Activated T-cell treated with anti-CD3 and anti-CD28 coated beads for 48 hours (primary cell): Measurements from ENCODE around the gene NAV3.
A peak's percentile ranks its signal among the peaks of the same experiment; 100 is the strongest.

Source experiments
- DNase-seq: peaks from one replicate; pipeline ENCODE4 v3.0.0-alpha.2; 2020; ENCODE audit warnings: low read depth

The NAV3 gene

DNA sequence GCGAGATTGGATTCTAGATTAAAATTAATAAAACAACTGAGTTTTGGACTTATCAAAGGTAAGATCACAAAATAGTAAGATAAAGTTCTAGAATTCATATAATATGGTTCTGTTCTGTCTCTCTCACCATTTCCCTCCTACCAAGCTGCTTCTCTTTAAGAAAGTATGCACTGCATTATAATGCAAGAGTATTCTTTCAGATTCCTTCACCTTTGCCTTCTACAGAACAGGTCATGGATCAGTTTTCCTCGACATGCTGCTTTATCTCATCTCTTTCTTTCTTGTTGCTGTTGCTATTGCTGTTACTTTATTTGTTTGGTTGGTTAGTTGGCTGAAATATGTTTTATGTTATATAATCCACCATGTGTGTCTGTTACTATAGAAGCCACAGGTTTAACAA is 357.0 kb downstream of the NAV3 start:
- no peak for DNase-seq

DNA sequence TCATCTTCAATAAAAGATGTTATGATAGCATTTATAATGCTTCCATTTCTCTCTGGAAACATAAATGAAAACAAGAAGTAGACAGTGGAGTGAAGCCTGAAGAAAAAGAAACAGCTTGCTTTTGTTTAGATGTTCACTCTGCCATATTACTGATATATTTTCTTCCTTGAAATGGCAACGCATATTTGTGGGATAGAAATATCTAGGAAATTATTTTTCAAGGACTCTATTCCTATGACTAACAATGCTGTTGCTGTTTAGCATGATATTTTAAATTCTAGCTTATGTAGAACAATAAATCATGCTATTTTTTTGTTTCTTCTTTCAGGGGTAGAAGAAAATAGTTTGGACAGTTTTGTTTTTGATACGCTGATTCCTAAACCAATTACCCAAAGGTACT is 359.0 kb downstream of the NAV3 start:
- DNase-seq, result no peak

DNA sequence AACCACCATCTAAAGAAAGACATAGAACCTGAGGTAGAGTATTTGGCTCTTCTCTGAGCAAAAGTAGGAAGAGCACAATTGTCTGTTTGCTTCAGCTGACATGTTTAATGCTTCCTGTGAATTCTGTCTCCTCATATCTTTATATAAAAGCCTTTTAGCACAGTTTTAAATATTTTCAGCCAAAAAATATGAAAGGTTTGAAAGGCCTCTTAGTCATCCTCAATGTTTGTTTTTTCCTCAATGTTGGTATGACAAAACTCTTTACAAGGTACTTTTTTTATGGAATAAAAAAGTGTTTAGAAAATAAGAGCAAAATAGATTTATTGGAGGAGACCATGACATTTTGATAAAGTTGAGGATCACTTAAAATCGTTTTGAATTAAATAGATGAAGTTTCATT is 360.9 kb downstream of the NAV3 start:
- no peak for DNase-seq

DNA sequence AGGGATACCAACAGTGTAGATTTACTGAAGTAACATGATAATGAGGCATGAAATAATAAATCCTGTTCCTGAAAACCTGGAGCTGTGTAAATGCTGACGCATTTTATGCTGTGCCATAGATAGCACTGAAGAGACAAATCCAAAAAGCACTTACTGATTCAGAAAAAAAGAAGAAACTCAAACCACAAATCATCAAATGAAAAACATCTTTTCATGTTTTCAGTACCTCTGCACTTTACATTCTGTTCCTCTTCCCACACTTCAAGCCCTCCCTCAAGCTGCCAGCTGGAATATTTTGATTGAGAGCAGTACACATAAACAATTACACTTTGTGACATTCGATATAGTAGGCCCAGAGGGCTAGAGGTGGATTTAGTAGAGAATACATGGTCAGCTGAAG is 362.3 kb downstream of the NAV3 start:
- DNase-seq, result no peak

DNA sequence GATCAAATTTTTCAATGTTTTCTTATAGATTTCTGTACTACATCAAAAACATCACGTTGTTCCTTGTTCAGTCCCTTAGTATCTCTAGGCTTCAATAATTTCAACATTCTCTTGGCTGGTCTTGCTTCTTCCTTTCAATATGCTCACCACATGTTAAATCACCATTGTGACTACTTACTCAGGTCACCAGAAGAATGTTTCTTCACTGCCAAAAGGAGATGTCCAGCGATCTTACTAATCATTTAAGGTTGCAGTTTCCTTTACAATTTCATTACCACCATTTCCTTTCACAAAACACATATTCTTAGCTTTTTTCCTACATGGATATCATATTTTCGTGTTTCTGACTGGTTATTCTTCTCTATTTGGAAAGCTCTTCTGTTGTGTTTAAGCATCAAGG is 363.8 kb downstream of the NAV3 start:
- DNase-seq, result no peak

DNA sequence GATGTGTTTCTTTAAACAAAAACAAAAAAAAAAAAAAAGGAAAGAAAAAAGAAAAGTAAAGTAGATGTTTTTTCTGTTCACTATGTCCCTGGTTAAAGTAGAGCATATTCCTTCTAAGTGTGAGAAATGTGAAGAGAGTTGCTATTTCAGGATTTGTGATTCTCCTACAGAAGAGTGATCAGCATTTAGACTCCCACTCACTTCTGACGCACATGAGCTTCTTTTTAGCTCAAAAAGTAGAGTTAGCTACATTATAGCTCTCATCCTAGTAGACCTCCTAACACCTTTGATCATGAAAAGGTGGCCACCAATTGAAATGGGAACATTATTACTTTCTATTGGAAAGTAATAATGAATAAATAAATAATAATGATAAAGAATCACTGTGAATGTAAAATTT is 368.2 kb downstream of the NAV3 start:
- DNase-seq, result no peak

DNA sequence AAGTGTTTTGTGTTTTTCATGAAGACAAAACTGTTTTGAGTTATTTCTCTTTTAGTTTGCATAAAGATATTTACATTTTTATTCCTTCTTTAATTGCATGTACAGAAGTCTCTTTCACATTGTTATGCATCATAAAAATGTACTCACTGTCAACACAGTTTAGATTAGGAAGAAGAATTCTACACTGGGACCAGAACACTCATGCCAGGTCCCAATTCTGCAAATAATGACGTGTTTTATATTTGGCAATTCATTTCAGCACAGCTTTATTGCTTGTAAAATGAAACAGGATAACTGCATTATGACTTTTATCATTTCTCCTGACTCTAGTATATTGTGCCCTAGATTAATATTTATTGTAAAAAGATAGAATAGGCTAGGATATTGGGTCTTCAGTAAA is 369.2 kb downstream of the NAV3 start:
- DNase-seq, result no peak

DNA sequence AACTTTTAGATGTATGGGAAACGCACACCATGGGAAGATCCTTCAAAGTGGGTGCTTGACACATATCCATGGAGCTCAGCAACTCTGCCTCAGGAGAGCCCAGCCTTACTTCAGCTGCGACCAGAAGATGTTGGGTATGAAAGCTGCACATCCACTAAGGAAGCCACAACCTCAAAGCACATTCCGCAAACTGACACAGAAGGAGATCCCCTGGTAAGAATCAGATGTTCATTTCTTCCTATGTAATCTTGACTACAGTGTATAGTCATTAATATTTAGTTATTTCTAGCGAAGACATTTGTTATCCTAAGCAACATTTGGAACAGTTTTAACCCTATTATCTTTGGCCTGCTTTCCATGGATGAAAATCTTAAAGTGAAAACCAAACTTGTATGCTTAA is 374.2 kb downstream of the NAV3 start:
- no peak for DNase-seq

DNA sequence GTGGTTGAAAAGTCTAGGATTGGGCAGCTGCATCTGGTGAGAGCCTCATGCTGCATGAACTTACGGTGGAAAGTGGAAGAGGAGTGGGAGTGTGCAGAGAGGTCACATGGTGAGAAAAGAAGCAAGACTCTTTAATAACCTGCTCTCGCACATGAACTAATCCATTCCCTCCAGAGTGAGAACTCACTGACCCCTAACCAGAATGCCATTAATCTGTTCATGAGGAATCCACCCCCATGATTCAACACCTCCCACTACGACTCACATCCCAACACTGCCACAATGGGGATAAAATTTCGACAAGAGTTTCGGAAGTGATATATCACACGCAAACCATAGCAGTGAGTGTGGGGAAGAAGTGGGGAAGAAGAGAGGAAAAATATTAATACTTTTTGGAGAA is 377.4 kb downstream of the NAV3 start:
- no peak for DNase-seq

DNA sequence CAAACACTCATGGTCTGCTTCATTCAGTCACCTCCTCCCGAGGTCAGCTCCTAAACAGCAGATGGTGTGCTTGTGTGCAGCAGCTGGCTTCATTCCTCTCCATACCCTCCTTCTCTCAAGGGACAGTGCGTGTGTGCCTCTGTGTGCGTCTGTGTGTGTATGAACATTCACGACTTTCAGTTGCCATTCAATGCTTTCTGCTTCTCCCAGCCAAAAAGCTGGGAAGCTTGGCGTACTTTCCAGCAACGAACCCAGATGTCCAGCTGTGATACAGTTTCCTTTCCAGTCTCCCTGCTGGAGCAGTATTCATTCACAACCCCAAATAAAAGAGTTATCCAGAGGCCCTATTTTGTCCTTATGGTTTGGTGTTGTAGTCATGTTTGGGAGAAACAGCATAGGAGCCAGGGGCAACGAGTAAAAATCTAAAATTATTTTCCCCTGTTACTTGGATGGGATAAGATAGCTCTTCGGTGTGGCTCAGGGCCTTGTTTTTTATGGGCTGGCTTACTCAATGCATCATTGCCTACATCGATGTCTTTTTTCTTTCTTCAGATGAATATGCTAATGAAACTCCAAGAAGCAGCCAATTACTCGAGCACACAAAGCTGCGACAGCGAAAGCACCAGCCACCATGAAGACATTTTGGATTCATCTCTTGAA is 379.3 kb downstream of the NAV3 start:
- no peak for DNase-seq

DNA sequence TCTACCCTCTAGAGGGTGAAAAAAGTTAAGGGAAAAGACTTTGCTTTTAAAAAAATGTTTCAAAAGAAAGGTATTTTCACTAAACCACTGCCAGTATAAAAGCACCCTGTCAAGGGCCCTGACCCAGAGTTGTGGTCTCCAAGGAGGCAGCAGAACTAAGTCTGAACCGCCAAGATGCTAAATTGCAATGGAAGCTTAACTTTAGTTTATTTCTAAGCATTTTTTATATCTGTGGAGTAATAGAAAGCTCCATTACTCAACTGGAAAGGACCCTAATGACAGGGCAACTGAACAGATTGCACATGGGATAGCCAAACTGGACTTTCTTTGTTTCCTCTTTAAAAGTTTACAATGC is 379.8 kb downstream of the NAV3 start:
- DNase-seq, result no peak

DNA sequence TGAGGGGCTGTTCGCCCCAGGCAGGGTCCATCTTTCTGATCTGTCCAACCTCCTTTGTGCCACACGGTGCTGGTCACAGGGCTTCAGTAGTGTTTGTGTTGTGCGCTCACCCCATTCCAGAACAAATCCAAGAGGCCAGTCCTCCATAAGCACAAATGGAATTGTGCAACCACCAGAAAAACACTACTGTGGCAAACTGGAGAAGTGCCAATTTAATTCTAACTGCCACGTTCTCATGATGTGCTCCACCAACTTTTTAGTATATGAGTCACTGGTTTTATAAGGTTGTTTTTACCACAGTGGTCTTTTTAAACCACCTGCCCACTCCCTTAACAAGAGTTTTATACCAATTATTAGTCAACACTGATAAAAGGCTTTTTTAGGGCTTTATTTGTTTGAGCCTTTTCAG is 380.2 kb downstream of the NAV3 start:
- DNase-seq, result no peak

DNA sequence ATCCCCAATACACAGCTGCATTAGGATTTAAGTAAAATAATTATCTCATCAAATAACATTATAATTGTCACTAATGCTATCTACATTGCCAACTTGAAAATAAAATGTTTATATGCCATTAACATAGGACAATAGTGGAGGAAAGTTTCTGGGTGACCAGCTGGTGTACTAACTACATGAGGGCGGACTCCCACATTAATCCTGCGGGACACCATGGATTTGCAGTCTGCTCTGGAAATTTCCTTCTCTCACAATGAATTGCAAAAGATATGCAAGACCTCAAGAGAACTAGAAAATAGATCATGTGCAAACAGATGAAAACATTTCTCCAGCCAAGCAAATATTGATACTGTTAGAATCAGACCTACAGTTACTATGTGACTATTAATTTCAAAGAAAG is 390.1 kb downstream of the NAV3 start:
- DNase-seq, result no peak

DNA sequence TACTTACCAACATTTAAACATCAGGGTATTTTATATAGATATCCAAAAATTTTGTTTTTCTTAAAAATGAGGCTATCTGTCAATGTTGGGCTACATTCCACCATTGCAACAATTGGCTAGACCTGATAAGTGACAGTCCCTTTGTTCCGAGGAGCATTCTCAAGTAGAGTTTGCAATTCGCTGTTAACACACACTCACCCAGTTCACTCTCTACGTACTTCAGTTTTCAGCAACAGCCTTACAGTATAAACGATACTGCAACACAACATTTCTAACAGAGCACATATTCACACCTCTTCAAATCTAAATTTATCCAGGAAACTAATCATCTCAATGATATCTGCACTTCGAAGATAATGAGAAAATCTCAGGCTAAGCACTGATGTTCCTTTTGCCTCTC is 393.5 kb downstream of the NAV3 start:
- no peak for DNase-seq

DNA sequence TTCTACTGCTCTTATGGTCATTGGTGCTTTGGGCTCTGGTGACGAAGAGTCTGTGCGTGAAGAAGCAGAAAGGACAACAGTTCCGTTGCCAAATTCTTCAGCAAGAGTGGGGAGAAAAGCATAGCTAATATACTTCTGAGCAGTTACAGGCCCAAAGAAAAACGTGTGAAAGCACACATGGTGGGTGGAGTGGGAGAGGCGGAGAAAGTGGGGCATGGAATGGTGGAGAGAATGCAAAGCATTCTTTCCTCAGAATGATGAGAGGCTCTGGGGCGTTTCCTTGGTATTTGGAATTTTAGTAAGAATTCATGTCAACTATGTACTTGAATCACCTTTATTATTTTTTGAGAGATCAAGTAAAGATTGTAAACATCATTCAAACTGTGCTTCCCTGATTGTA is 396.1 kb downstream of the NAV3 start:
- DNase-seq, result no peak

DNA sequence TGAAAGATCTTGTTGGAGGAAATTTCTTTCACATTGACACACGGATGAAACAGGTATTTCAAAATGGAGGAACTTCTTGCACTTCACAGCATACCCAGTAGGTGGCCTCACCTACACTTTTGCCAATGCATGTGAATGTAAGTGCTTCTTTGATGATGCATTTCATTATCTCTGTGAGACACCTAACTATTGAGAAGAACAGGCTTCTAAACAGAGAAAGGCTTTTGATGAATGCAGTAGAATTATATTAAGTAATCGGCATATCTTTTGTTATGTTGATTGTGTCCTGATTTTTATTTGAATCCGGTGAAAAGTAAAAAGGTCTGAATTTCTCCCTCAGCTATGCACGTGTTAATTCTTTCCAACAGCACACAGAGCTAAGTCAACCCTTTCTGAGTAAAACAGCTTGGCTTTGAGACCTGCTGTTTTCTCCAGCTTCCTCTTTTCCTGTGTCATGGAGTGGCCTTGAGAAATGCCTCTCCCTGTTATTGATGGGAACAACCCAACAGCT is 399.0 kb downstream of the NAV3 start:
- peak; percentile 4 for DNase-seq

DNA sequence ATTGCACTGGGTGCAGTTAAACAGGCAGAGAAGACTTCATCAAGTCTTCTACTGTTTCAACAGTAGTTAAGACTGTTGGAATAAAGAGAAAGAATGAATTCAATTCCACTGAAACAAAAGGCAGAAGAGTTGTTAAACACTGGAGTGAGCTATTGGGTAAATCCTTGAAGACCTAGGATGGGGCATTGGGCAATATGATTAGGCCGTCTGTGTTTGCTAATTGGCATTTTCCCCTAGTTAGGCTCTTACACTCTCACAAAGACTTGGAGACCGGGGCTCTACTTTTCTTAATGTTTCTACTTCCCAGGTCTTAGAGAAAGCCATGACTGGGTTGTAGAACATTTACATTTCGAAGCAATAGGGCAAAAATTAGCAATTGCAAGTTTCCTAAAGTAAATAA is 402.1 kb downstream of the NAV3 start:
- no peak for DNase-seq

DNA sequence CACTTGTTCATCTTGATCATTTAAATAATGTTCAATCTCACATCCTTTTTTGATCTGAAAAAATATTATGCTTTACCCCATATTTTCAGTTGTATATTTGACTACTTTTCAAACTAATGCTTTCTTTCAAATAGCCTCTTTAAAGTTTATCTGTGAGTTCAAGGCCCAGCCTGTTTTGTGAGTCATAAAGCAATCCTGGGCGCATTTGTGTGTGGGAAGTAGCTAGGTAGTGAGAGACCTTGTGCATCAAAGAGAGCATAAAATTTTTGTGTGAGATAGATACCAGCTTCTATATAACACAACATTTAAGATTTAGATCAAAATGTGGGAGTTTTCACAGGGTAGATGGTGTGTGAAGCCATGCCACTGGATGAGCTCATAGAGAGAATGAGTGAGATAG is 405.6 kb downstream of the NAV3 start:
- no peak for DNase-seq

DNA sequence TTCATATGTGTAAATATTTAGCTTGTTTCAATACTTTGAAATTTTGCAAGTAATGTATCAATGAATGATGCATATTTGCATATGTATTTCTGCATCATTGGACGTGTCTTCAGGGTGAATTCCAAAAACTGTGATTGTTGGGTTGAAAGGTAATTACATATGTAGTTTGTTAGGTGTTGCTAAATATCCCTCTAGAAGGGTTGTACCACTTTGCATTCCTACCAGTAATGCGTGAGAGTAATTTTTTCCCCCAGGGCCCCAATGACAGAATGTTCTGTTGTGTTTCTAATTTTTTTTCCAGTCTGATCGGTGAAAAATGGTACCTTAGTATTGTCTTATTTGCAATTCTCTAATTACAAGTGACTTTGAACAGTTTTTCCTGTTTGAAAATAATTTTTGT is 408.9 kb downstream of the NAV3 start:
- no peak for DNase-seq

DNA sequence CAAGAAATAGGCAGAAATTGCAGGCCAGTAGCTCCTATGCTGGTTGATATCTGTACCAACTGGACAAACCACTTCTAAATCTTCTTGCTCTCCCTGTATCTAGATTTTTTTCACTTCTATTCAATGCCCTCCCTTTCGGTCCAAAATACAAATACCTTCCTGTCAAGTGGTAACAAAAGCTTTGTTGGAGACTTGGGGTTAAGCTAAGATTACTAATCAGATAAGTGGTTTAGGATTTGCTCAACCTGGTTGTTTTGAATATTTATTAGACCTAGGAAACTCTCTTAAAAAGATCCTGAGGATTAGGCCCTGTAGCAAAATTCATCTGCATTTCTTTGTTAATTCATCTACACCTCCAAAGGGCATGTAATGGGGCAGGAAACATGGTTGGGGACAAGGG is 410.1 kb downstream of the NAV3 start:
- DNase-seq, result no peak

DNA sequence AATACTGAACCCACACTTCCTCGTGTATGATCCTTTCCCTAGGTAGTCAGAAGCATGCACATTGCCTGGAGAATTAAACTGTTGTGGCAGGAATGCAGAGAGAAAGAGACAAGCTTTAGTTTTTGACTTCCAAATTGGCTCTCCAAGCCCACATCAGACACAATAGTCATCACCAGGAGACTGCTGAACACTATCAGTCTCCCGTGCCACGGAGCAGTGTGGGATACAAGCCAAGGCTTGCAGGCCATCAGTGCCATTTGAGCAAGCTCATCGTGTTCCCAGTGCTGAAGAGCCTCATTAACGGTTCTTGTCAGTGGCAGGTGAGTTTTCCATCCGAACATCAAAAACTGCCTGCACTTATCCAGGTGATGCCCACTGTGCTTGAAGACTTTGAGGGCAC is 410.8 kb downstream of the NAV3 start:
- DNase-seq, result no peak

DNA sequence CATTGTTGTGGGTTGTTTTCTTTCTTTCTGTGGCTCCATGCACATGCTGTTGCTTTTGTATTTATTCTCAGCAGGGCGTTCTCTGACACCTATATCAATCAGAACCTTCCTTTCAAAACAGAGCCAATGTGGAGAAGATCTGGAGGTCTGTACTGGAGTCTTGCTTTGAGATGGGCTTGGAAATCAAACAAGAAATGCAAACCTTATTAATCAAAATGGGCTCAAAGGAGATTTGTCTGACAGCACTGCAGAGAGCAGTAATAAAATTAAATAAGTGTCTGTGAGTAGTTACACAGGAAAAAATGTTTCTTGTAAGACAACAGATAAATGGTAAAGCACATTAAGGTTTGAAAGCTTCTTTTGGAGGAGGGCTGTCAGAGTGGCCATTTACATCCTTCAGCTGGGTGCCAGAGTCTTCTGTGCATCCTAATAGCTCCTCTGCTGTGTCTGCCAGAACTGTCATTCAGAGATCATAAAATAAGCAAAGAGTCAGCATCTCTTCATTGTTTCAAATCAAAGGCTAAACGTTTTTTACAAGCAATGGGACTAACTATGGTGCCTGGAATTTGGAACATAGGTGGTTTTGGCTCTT is 414.3 kb downstream of the NAV3 start:
- no peak for DNase-seq

DNA sequence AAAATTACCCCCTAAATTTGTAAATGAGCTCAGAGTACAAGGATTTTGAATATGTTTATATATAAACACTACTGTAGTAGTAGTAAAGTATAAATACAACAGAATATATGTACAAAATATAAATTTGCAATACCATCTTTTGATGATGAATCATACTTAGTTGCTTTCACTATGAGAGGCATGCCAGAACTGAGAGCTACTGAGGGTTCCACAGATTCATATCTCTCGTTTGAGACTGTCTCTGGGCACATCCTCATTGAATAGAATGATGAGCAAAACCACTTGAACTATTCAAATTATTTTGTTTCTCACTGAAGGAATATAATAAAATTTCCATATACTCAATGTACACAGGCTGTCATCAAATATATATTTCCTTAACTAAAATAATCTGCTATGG is 417.6 kb downstream of the NAV3 start:
- DNase-seq, result no peak

DNA sequence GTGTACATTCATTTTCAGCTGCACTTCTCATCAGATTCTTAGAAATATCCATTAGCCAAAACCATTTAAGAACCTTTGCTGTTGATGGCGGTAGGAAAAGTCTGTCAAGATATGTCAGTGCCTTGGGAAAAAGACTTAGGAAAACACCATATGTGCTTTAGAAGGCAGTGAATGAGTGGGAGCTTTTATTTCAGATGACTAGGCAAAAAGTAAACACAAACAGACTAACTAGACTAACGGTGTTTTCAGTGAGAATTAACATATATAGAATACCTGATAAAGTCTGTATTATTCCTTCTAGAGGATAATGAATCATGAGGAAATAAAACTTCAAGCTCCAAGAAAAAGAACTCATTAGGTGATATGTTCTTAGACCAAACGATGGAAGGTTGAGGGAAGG is 418.9 kb downstream of the NAV3 start:
- no peak for DNase-seq
